HL-60 (cell line): ENCODE measurements around the gene PRKCD.
A peak's percentile ranks its signal among the peaks of the same experiment; 100 is the strongest.
"Not testable (repeated sequence)": the region's sequence is repeated elsewhere in the genome, so short reads cannot be mapped to it uniquely, and the experiment has no call there.

Source experiments
- DNase-seq, 2 experiments: peaks; one replicate each; pipeline ENCODE4 v3.0.0-alpha.2; 2010 to 2020; ENCODE audit warnings: low read depth in 1 of 2, low spot score in 1 of 2
- H3K27ac ChIP-seq: fragments of 250-450 bp; sonication (Bioruptor Pico); replicated peaks from 2 replicates; pipeline ENCODE4 v1.5.1; 2020; ENCODE audit warnings: mild to moderate bottlenecking, moderate library complexity
- H3K27me3 ChIP-seq: fragments of 250-450 bp; sonication (Bioruptor Pico); 2 replicates; pipeline ENCODE4 v1.5.1; 2021; ENCODE audit warnings: mild to moderate bottlenecking, moderate library complexity; ENCODE audit not compliant: insufficient read depth, poor library complexity, severe bottlenecking
- H3K4me3 ChIP-seq: replicated peaks from 2 replicates; pipeline ENCODE4 v1.5.1; 2011; ENCODE audit warnings: mild to moderate bottlenecking, control low read depth, low read length; ENCODE audit not compliant: insufficient read depth
- CTCF ChIP-seq: IDR thresholded peaks from one replicate; pipeline ENCODE4 v1.5.1; 2011; ENCODE audit warnings: low read length, control low read depth, inconsistent platforms; ENCODE audit not compliant: insufficient read depth
- GABPA ChIP-seq: IDR thresholded peaks from 2 replicates; pipeline ENCODE4 v1.6.1; 2012; ENCODE audit warnings: low read depth
- POLR2AphosphoS5 ChIP-seq: IDR thresholded peaks from 2 replicates; pipeline ENCODE4 v1.6.1; 2012; ENCODE audit warnings: low read depth
- SPI1 ChIP-seq: IDR thresholded peaks from 2 replicates; pipeline ENCODE4 v1.6.1; 2012; ENCODE audit warnings: low read depth, mild to moderate bottlenecking, borderline replicate concordance
- TF ChIP-seq, protein P1 (sequence below): IDR thresholded peaks from 2 replicates; pipeline ENCODE4 v1.6.1; 2012; ENCODE audit warnings: low read depth; ENCODE audit not compliant: insufficient replicate concordance

Gene PRKCD

GRCh38 chr3:53150247-53151085 is 10.5 kb upstream of the PRKCD start:
- no peak overlapping the region for H3K27ac ChIP-seq
- no peak overlapping the region for H3K4me3 ChIP-seq
- TF ChIP-seq POLR2AphosphoS5 (no peak), SPI1 (no peak), CTCF (no peak), GABPA (no peak)
- TF ChIP-seq, protein P1, sequence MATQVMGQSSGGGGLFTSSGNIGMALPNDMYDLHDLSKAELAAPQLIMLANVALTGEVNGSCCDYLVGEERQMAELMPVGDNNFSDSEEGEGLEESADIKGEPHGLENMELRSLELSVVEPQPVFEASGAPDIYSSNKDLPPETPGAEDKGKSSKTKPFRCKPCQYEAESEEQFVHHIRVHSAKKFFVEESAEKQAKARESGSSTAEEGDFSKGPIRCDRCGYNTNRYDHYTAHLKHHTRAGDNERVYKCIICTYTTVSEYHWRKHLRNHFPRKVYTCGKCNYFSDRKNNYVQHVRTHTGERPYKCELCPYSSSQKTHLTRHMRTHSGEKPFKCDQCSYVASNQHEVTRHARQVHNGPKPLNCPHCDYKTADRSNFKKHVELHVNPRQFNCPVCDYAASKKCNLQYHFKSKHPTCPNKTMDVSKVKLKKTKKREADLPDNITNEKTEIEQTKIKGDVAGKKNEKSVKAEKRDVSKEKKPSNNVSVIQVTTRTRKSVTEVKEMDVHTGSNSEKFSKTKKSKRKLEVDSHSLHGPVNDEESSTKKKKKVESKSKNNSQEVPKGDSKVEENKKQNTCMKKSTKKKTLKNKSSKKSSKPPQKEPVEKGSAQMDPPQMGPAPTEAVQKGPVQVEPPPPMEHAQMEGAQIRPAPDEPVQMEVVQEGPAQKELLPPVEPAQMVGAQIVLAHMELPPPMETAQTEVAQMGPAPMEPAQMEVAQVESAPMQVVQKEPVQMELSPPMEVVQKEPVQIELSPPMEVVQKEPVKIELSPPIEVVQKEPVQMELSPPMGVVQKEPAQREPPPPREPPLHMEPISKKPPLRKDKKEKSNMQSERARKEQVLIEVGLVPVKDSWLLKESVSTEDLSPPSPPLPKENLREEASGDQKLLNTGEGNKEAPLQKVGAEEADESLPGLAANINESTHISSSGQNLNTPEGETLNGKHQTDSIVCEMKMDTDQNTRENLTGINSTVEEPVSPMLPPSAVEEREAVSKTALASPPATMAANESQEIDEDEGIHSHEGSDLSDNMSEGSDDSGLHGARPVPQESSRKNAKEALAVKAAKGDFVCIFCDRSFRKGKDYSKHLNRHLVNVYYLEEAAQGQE: no peak
- H3K27me3 ChIP-seq: no peaks in the 10 kb centered on the region
- no peak for DNase-seq

GRCh38 chr3:53151086-53151438 is 9.9 kb upstream of the PRKCD start:
- not testable (repeated sequence) for H3K4me3 ChIP-seq, H3K27me3 ChIP-seq, DNase-seq, H3K27ac ChIP-seq

DNA sequence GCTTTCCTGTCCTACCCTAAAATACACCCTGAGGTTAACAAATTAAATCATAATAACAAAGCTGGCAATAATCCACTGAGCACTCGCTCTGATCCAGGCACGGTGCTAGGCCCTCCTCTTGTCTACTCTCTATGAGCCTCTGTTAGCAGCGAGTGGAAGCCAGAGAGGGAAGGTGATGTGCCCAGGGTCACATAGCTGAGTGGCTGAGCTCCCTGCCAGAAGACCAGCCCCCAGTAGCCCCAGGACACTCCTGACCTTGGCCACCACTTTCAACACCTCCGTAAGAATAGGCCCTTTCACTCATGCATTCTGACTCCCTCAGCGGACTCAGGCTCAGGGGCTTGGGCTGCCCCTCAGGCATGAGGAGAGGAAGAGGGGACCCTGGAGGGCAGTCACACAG is 9.5 kb upstream of the PRKCD start:
- no peak for TF ChIP-seq CTCF
- TF ChIP-seq, protein P1: no peak
- TF ChIP-seq POLR2AphosphoS5: no peak
- no peak for TF ChIP-seq SPI1
- TF ChIP-seq GABPA: no peak
- peak overlapping the region; percentile 18; the same call in 1 of the 2 replicates for H3K27ac ChIP-seq
- H3K4me3 ChIP-seq: no peak overlapping the region
- H3K27me3 ChIP-seq: no peaks in the 10 kb centered on the region
- no peak for DNase-seq

DNA sequence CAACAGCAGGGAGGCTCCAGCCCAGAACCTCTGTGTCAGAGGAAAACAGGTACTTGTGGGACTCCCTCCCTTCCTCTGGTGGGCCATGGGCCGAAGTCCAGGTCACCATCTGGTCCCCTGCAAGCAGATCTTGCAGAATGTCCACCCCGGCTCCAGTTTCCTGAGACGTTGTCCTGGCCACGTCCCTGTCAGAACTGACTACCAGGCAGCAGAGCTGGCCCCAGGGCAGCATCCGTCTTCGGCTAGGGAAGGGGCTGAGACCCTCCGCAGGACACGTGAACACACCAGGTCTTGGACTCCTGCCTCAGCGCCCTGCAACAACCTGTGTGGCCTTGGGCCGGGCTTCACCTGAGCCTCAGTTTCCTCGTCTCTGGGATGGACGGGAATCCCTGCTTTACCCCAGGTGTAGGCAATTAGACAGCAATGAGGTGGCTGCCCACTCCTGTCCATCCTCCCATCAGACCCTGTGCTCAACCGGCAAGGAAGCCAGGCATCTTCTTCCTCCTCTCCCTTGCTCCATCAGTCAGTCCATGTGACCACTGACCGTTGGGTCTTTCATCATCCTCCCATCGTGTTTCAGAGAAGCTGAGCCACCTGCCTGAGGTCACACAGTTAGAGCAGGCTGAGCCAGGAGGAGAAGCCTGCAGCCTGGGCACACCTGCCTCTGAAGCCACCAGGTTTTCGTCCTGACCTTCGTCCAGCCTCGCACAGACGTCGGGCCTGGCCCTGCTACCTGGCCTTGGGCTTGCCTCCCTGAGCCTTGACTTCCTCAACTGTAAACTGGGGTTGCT is 8.9 kb upstream of the PRKCD start:
- peak overlapping the region; percentile 18; the same call in 1 of the 2 replicates for H3K27ac ChIP-seq
- no peak overlapping the region for H3K4me3 ChIP-seq
- no peak for TF ChIP-seq GABPA
- peak; percentile 24; the same call in 1 of the 2 replicates for TF ChIP-seq POLR2AphosphoS5
- TF ChIP-seq SPI1: no peak
- no peak for TF ChIP-seq CTCF
- DNase-seq: no peak
- H3K27me3 ChIP-seq: no peaks in the 10 kb centered on the region
